Ecto neural progenitor cell (in vitro differentiated cells): ENCODE measurements around the gene SLC19A1.

Experiments used
- DNase-seq: peaks from one replicate; pipeline ENCODE4 v3.0.0-alpha.2; 2018; ENCODE audit warnings: low spot score

Gene SLC19A1

DNA sequence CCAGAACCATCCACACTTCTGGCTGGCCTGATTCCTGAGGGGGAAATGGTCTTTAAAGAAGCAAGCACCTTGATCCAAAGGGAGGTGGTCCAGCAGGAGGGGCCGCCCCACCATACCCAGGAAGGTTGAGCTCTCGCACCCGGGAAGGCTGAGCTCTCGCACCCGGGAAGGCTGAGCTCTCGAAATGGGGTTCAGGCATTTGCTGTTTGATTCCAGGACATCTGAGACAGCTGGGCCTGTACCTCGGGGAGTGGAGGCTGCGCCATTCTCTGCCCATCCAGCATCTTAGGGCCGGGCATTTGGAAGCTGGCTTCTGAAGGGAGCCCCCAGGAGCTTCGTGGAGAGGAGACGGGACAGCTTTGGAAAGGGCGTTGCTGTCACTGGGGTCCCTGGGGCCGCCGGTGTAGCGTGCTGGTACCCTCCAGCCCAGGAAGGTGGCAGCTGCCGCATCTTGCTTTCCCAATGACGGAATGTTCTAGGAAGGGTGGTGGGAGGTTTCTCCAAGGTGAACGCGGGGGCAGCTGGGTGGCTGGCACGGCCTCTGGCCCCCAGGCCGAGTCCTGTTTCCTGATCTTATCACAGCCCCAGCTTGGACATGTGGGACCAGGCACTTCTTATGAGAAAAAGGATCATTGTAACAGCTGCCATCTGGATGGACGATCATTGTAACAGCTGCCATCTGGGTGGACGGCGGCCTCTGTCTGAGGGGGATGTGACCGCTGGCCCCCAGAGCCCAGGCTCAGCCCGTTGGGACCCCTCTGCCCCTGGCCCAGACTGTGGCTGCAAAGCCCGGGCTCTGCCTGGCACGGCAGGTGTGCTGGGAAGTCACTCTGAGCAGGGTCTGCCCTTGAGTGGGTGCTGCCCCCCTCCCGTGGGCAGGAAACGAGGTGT, 75.7 kb downstream of the SLC19A1 start:
- DNase-seq = no peak

DNA sequence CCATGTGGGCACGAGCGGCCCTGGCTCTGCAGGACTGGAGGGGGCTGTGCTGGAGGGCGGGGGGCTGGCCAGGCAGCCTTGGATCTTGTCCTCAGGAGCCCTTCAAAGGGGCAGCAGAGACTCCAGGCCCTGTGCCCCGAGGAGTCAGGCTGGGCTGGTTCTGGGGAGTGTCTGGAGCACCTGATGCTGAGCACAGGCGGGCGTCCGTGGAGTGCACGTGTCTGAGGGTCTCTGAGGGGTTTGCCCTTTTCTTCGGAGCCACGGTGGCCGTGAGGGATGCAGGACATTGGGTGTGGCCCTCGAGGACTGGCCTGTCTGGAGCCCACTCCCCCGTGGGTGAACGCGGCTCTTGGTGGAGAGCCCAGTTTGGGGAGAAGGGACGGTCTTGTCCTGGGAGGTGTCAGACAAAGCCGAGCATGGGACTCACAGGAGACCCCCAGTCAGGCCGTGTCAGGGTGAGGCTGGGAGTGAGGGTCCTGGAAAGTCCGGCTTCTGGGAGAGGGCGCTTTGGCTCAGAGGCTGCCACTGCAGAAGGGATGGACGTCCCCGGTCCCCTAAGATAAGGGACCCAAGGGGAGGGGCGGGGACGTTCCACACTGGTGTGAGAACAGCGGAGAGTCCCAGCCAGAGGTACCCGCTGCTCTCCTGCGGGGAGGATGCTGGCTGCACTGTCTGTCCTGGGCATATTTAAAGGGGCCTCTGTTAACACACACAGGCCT, 76.5 kb downstream of the SLC19A1 start:
- DNase-seq = no peak

DNA sequence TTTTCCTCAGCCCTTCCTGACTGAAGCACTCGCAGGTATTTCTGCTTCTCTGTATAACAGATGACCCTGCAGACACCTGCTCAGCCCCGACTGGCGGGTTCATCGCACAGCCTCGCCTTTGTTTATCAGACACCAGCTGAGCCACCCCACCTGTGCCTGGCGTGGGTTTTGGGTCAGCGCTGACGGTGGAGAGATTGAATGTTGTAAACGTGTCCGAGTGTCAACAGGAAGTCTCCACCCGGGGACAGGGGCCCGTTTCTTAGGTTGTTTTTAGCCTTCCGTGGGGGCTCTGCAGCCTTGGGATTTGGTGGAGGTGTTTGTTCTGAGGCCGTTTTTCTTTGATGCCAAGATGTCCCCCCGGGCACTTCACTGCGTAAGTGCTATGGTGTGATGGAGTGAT, 77.1 kb downstream of the SLC19A1 start:
- no peak for DNase-seq

DNA sequence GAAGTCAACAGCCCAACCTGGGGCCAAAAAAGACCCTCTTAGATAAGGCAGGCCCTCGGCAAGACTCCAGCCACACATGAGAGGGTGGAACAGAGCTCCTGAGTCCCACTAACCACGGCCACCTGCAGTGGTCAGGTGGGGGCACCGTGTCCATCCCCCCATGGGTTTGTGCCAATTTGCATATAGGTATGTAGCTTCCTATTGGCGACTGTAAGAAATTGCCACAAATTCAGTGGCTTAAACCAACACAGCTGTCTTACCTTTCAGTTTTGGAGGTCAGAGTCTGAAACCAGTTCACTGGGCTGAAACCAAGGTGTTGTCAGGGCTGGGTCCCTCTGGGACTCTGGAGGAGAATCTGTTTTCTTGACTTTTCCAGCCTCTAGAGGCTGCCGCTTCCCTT, 77.9 kb downstream of the SLC19A1 start:
- DNase-seq = no peak

DNA sequence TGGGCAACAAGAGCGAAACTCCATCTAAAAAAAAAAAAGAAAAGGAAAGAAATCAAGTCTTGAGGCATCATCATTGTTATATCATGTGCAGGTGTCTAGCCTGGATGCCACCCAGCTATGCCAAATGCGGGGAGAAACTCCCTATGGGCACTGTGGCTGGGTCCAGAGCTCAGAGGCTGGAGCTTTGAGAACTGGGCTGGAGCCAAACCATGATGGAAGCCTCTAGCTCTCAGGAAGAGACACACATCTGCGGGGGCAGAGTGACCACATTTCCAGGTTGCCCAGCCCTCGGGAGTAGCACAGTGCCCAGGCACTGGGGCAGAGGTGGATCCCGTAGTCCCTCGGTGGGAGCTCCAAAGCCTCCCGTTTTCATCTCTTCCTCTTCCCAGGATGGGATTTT, 78.4 kb downstream of the SLC19A1 start:
- DNase-seq = no peak

DNA sequence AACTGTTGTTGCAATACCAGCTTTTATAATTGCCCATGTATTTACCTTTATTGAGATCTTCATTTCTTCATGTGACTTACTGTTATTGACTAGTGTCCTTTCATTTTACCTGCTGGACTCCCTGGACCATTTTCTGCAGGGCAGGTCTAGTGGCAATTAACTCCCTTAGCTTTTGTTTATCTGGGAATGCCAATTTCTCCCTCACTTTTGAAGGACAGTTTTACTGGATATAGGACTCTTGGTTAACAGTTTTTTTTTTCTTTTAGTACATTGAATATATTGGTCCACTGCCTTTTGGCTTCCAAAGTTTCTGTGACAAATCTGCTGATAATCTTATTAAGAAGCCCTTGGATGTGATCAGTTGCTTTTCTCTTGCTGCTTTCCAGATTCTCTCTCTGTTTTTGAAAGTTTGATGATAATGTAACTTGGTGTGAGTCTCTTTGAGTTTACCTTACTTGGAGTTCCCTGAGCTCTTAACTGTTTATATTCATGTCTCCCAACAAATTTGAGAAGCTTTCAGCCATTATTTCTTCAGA, 80.4 kb downstream of the SLC19A1 start:
- DNase-seq = no peak

DNA sequence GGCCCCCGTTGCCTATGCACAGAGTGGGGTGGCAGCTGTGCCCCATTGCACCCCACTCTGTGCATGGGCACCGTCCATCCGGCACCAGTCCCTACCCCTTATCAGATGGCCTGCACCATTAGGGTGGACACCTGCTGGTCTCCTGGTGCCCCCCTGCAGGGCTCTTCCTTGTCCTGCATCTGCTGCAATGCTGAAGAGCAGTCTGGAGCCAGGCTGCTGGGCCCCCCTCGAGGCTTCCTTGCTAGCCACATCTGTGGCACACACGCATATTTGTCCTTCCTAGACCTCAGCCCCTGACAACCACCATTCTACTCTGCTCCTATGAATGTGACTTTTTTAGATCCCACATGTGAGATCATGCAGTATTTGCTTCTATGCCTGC, 80.9 kb downstream of the SLC19A1 start:
- DNase-seq = no peak

DNA sequence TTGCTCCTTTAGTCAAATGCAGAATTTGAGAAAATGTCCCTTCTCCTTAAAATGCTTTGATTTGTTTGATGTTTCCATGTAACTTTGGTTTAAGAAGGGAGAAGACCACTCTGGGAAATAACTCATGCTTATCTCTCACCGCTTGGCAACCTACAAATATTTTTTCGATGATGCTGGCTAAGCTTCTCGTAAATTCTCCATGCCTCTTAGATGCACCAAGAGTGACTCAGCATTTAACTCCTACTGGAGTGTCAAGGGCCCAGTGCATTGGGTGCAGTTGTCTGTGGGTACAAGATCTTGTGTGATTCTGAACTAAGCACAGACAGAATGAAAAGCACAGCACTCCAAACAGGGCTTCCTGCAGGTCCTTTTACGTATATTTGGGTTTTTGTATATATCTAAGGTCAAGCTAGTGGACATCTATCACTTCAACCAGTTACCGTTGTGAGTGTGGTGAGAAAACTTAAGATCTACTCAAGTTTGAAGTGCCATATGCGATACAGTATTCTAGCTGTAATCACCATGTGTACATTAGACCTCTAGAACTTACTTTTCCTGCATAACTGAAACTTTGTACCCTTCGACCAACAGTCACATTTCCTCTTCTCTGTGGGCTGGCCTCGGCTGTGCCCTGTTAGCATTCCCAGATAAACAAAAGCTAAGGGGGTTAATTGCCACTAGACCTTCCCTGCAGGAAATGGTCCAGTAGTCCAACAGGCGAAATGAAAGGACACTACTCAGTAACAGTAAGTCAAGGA, 81.5 kb downstream of the SLC19A1 start:
- no peak for DNase-seq

DNA sequence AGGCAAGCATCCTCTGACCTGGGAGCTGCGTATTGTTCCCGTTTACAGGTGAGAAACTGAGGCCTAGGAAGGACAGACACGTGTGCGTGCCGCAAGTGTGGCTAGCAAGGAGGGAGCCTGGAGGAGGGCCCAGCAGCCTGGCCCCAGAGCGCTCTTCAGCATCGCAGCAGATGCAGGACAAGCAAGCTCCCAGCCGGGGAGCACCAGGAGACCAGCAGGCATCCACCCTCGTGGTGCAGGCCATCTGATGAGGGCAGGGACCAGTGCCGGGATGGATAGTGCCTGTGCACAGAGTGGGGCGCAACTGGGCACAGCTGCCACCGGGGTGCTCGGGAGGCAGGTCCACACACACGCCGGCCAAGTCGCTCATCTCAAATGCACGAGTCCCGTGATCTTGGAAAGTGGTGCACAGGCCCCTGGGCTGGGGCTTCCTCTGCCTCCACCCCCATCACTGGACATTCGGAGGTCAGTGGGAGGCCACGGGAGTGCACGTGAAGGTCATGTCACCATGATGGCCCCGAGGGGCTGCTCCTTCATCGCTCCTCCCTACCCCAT, 82.2 kb downstream of the SLC19A1 start:
- DNase-seq = no peak

DNA sequence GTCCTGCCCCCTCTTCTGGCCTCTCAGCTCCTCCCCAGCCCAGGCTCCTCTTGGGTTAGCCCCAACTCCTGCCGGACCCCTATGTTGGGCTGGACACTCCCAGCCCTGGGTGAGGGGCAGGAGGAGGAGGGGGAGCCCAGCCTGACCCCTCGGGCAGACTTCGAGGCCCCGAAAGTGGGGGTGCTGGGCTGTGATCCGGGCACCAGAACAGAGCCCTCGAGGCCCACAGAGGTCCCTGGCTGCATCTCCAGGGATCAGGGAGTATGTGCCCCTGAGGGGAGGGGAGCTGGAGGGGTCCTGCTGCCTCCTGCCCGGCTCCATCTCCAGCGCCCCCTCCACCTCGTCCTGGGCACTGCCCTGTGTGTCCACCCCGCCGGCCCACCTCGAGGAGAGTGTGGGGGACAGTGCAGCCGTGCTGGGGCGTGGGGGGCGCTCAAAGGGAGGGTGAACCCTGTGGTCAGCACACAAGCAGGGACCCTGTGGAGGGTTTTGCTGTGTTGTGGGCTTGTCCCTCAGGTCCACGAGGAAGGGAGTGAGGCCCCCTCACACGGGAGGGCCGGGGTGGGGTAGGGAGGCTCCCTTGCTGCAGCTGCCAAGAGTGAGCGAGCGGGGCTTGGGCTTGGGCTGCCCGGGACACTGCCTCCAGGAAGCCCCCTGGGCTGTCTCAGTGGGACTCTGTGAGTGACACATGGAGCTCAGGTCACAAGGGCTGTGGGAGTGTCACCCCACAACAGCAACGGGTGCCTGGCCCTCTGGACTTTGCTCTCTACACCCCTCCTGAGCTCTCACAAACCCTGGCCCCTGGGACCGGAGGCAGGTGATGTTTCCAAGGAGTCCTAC, 82.8 kb downstream of the SLC19A1 start:
- DNase-seq = no peak

DNA sequence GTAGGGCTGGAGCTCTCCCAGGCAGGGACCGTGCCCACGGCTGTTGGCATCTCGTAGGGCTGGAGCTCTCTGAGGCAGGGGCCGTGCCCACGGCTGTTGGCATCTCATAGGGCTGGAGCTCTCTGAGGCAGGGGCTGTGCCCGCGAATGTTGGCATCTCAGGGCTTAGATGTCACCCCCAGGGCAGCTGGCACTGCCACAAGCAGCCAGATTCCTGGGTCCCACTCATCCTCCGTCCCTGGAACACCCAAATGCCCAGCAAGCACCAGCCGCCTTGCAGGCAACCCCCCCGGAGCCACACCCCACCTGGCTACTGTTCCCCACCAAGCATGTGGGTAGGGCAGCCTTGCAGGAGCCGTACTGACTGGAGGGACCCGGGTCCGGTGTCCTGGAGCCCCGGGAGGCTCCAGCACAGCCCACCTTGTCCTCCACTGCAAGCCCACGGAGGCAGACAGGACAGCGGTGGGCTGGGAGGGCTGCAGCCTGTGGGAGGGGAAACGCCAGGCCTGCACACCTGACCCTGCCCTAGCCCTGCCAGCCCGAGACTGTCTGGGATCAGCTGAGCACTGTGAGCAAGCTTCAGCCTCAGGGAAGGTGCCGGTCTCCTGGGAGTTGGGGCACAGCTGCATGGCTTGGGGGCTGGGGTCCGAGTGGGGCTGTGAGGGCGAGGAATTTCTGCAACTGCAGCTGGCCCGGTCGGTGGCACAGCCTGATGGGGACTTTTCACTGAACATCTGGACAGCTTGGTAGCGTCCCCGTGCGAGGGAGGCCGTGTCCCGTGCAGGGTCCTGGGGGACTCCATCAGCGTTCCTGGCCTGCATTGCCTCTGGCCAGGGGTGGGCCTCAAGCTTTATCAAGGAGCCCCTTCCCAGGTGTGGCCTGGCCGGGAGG, 83.7 kb downstream of the SLC19A1 start:
- no peak for DNase-seq

DNA sequence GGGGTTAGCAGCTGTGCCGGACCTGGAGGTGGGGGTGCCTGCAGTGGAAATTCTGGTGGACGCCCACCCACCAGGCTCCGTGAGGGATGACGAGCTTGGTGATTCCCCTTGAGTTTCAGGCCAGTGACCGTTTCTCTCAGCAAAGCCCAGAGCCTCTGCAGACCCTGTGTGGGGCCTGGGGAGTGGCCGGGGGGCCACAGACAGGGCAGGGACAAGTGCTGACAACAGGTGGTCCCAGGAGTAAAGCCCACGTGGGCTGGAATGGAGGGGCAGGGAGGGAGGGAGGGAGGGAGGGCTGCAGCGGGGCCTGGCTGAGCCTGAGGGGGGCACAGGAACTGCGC, 84.4 kb downstream of the SLC19A1 start:
- no peak for DNase-seq

DNA sequence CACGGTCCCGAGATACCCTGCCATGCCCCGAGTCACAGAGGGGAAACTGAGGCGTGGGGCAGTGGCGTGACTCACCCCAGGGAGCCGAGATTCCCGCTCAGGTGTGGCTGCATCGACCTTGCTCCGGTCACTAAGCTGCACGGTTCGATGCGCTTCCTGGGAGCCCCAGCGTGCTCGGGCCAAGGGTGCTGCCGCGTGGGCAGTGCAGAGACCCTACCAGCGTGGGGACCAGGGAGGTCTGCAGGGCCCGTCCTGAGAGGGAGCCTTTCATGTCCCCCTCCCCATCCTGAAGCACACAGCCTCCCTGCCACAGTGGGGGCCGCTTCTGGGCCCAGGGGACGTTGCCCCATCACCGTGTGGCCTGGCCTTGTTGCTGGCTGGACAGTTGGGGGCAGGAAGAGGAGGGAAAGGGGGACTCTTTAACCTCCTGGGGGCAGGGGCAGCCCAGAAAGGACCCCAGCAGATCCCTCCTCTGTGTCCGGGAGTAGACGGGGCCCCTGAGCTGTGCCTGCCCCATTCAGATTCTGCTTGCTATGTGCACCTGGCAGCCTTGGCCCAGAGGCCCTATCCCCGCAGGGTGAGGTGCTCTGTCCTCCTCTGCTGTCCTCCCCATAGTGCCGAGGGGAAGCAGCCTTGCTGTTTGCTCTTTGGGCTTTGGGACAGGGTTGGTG, 84.9 kb downstream of the SLC19A1 start:
- DNase-seq = no peak

DNA sequence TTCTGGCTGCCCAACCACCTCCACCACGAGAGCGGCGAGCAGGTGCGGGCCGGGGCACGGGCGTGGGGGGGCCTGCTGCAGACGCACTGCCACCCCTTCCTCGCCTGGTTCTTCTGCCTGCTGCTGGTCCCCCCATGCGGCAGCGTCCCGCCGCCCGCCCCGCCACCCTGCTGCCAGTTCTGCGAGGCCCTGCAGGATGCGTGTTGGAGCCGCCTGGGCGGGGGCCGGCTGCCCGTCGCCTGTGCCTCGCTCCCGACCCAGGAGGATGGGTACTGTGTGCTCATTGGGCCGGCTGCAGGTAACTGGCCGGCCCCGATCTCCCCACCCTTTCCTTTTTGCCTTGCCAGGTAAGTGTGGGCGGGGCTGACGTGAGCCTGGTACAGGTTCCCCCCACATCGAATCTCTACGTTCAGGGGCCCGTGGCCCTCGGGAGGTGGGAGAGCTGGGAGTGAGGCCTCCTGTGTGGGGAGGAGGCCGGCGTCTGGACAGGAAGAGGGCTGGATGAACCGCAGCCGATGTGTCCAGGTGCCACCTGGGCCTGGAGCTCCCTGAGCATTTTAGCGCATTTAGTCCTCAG, 85.6 kb downstream of the SLC19A1 start:
- DNase-seq = no peak

DNA sequence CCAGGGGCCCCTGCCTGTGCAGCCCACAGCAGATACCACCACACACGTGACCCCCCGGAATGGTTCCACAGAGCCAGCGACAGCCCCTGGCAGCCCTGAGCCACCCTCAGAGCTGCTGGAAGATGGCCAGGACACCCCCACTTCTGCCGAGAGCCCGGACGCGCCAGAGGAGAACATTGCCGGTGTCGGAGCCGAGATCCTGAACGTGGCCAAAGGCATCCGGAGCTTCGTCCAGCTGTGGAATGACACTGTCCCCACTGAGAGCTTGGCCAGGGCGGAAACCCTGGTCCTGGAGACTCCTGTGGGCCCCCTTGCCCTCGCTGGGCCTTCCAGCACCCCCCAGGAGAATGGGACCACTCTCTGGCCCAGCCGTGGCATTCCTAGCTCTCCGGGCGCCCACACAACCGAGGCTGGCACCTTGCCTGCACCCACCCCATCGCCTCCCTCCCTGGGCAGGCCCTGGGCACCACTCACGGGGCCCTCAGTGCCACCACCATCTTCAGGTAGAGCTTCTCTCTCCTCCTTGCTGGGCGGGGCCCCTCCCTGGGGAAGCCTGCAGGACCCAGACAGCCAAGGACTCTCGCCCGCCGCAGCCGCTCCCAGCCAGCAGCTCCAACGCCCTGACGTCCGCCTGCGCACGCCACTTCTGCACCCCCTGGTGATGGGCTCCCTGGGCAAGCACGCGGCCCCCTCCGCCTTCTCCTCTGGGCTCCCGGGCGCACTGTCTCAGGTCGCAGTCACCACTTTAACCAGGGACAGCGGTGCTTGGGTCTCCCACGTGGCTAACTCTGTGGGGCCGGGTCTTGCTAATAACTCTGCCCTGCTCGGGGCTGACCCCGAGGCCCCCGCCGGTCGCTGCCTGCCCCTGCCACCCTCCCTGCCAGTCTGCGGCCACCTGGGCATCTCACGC, 86.3 kb downstream of the SLC19A1 start:
- no peak for DNase-seq

DNA sequence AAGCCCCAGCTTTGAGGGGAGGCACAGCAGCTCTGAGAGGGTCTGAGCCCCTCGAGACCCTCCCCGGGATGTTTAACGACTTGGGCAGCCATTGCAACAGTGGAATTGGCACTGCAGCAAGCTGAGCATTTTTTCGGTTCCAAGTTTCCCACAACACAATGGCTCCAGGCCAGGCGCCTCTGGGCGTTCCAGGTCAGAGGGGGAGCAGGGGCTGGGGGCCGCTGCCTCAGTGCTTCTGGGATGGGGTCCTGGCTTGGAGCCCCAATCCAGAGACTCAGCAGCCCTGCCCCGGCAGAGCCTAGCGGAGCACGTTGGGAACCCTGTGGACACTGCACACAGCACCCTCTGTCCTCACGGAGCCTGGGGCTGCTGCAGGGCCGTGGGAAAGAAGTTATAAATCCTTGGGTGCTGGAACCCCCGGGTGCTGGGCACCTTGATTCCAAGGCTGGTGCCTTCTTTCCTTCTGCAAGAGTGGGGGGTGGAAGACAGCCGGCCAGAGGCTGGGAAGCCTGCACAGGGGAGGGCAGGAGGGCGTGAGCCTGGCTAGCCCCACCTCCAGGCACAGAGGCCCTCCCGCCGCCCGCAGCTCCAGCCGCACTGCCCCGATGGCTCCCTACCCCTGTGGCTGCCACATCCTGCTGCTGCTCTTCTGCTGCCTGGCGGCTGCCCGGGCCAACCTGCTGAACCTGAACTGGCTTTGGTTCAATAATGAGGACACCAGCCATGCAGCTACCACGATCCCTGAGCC, 87.1 kb downstream of the SLC19A1 start:
- no peak for DNase-seq

DNA sequence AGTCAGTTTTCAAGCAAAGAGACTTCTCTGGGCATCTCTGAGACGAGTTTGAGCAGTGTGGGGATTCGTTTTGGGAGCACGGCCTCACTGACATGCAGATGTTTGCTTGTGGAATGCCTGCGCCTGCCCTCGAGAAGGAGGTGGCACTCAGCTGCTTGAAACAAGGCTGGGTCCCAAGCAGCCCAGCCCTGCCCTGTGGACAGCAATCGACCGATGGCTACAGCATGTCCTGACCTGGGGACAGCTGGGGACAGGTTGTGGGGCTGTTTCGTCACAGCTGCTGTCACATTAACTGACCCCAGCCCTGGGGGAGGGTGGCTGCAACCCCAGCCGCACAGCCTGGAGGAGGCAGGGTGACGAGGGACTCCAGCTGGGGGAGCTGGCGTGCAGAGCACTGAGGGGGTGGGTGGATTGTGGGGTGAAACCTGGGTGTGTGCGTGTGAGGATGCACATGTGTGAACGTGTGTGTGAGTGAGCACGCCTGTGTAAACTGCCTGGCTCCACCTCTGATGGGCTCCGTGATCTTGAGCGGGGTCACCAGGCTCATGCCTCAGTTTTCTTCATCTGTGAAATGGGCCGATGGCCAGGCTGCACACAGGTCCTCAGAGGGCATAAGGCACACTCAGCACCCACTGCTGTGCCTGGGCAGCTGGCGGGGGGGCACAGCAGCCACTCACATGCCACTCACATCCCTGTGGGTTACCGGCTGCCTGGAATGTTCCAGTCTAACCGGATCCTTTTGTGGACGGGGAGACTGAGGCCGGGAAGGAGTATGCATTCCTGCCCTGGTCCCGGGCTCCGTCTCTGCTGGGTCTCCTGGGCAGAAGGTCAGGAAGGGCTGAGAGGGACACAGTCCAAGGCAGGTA, 87.9 kb downstream of the SLC19A1 start:
- DNase-seq = no peak
